HG02610 (cell line): ENCODE measurements around the gene RCAN2.
A peak's percentile ranks its signal among the peaks of the same experiment; 100 is the strongest.

ENCODE experiments used
- ATAC-seq: cut with Tn5 transposase; IDR thresholded peaks from one replicate; pipeline ENCODE4 v1.9.1; 2021; ENCODE audit warnings: mild to moderate bottlenecking, moderate library complexity; ENCODE audit not compliant: unreplicated experiment

RCAN2 gene

DNA sequence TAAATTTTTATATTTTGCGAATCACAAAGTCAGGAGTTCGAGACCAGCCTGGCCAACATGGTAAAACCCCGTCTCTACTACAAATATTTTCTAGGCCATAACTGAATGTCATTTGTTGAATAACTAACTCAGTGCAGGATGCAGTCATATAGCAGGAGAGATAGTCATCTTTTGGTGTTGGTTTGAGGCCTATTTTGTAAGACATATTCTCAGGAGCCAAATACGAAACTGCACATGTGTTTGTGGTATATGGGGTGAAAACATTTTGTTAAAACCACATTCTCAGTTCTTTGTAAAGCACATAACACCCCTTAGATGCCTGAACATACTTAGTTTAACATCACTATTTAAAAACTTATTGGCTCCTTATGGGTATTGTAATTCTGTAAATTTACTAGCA is 315.8 kb downstream of the RCAN2 start:
- peak; percentile 77 for ATAC-seq

DNA sequence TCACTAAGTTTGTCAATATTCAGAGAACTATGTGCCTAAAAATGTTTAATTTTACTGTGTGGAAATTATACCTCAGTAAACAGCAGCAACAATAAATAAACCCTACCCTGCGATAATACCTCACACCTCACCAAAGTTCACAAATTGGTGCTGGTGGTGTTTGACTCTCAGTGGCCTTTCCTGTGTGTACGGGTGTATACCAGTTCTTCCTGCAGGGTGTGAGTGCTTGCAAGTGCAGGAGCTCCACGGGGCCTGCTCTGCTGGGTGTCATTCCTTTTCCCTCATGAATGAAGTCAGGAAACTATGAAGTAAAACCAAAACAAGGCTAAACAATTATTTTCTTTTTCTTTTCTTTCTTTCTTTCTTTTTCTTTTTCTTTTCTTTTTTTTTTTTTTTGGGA is 316.3 kb downstream of the RCAN2 start:
- no peak for ATAC-seq

DNA sequence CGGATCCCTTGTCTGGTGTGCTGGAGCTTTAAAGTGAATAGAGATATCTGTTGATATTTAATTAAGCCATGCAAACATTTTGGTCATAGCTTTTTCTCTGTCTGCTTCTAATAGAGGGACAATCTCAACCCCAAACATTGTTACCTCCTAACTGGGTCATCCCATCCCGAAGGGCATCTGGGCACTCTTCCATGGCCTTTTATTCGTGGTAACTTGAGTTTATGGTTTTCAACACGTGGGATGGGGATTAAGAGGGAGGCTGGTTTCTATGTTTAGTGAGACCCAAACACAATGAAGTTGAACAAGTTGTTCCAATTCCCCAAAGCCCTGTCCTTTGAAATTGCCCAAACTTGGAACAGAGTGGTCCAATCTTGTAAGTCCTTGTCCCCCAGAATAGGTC is 319.1 kb downstream of the RCAN2 start:
- ATAC-seq: no peak
